ENCODE data around the gene AKAP13.

Gene AKAP13

DNA sequence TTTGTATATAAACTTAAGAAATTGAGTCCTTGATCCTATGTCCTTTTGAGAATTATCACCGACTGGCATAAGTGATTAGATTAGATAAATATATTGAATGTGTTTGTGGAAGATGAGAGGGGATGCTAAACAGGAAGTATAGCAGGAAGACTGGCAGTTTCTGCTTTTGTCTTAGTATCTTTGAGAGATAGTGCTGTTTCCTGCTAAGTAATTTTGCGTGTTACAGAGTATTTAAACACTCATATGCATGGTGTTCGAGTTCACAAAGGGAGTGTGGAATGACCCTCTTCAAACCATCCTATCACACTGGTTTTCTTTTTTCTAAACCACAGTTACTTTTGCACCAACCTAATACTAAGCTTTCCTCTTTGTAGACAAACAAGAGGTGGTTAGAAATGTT is 308.3 kb downstream of the AKAP13 start:
- no peak for DNase-seq (ENCODE audit: low read depth)
- H3K4me3 ChIP-seq (ENCODE audit: low read length): no peak overlapping the region
- TF ChIP-seq CTCF (conservative IDR thresholded peaks at IDR 0.05; ENCODE audit: low read length): no peak

DNA sequence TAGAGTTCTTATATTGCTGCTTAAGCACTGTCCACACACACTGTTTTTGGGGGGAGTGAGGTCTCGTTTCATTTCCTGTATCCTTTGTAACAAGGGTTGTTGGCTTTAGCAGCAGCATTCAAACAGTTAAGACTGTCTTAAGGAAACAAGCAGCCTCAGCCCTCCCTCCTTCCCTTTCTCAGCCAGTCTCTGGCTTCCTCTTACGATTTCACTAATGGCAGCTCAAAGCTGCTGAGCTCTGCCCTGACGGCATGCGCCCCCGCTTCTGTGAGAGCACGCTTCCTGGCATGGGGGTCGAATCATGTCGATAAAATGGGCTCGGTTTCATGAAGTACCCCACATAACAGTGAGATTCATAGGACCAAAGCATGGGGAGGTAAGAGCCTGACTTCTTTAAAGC is 309.3 kb downstream of the AKAP13 start:
- TF ChIP-seq CTCF (conservative IDR thresholded peaks at IDR 0.05; ENCODE audit: low read length): no peak
- DNase-seq (ENCODE audit: low read depth): peak; percentile 59
- H3K4me3 ChIP-seq (ENCODE audit: low read length): peak overlapping the region; percentile 38

GRCh38 chr15:85690561-85691231 is 310.3 kb downstream of the AKAP13 start:
- DNase-seq (ENCODE audit: low read depth): no peak
- TF ChIP-seq CTCF (conservative IDR thresholded peaks at IDR 0.05; ENCODE audit: low read length): no peak
- H3K4me3 ChIP-seq (ENCODE audit: low read length): no peak overlapping the region

DNA sequence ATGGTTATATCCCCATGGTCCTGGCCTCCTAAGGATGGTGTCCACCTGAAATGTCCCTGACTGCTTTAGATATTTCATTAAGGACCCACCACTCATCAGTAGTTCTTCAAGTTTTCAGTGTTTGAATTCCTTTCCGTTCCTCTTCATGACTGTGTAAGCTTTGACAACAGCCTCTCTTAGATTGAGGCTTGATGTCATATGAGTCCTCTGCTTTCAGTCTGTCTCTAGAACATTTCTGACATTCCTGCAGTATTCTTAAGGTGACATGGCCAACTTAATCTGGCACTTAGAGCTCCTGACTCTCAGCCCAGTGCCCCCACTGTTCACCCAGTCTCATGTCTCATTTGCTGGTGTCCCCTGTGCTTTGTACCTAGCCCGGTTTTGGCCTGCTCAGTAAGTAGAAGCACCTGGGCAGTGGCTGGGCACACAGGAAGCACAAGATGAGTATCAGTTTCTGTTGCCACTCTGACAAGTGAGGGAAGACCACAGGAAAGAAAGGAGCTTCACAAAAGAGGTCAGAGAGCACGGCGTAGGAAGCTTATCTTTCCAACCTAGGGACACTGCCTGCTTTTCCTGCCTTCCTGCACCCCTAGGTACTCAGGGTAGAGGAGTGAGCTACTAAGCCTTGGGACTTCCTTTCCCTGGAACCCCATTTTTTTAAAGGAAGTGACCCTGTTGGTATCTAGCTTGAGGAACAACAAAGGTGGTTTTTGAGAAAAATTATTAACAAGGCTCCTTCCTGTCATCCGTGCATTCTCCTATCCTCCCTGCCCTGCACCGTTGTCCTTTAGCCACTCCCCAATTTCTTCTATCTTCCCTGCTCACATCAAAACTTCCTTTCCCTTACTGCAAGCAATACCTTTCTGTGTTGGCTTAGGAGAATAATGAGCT is 311.2 kb downstream of the AKAP13 start:
- DNase-seq (ENCODE audit: low read depth): no peak
- H3K4me3 ChIP-seq (ENCODE audit: low read length): no peak overlapping the region
- TF ChIP-seq CTCF (conservative IDR thresholded peaks at IDR 0.05; ENCODE audit: low read length): no peak

GRCh38 chr15:85692321-85692720 is 311.9 kb downstream of the AKAP13 start:
- DNase-seq (ENCODE audit: low read depth): no peak
- no peak overlapping the region for H3K4me3 ChIP-seq (ENCODE audit: low read length)
- no peak for TF ChIP-seq CTCF (conservative IDR thresholded peaks at IDR 0.05; ENCODE audit: low read length)

DNA sequence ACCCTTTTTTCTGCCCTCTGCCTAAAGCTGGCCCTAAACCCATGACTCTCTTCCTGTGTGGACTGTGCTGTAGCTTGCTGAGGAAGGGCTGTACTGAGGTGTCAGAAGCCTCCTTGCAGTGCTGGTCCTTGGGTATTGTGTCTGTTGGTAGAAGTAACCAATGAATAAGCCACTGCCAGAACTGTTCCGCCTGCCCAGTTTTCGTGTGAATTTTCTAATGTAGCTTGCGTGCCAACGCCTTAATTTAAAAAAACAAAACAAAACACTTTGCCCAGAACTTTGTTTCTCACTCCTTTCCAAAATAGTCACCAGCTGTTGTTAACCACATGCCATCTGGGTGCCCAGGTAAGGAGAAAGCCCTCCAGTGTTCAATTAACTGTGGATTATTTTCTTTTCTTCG is 312.5 kb downstream of the AKAP13 start:
- DNase-seq (ENCODE audit: low read depth): no peak
- no peak for TF ChIP-seq CTCF (conservative IDR thresholded peaks at IDR 0.05; ENCODE audit: low read length)
- H3K4me3 ChIP-seq (ENCODE audit: low read length): no peak overlapping the region

DNA sequence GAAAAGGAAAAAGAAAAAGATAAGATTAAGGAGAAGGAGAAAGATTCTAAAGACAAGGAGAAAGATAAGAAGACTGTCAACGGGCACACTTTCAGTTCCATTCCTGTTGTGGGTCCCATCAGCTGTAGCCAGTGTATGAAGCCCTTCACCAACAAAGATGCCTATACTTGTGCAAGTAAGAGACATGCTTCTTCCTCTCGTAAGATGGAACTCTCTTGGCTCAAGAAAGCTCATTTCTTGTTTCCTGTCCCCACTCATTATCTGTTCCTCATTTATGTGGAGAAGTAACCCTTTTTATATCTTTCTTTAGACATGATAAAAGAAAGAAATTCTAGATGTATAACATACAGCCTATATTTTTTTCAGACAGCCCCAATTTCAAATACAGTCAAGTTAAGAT is 312.9 kb downstream of the AKAP13 start:
- H3K4me3 ChIP-seq (ENCODE audit: low read length): no peak overlapping the region
- TF ChIP-seq CTCF (conservative IDR thresholded peaks at IDR 0.05; ENCODE audit: low read length): no peak
- DNase-seq (ENCODE audit: low read depth): no peak

All from AG10803 (cell line).